NT2/D1 (cell line): ENCODE data around the gene FOXD2.

Experiments used
- DNase-seq: peaks from one replicate; pipeline ENCODE4 v3.0.0-alpha.2; 2011; ENCODE audit warnings: low read depth, low spot score
- H3K27me3 ChIP-seq: 2 replicates; pipeline ENCODE4 v1.6.0; 2011; ENCODE audit warnings: mild to moderate bottlenecking; ENCODE audit not compliant: insufficient read length, insufficient read depth
- H3K36me3 ChIP-seq: 2 replicates; pipeline ENCODE4 v1.6.1; 2011; ENCODE audit warnings: mild to moderate bottlenecking, low read length, mixed read lengths; ENCODE audit not compliant: insufficient read depth, insufficient read length
- H3K4me1 ChIP-seq: 2 replicates; pipeline ENCODE4 v1.5.1; 2011; ENCODE audit not compliant: insufficient read depth, insufficient read length
- H3K4me3 ChIP-seq: 2 replicates; pipeline ENCODE4 v1.5.1; 2011; ENCODE audit warnings: low read depth; ENCODE audit not compliant: insufficient read length
- H3K9ac ChIP-seq: 2 replicates; pipeline ENCODE4 v1.6.0; 2011; ENCODE audit warnings: low read depth; ENCODE audit not compliant: insufficient read length
- H3K9me3 ChIP-seq: 2 replicates; pipeline ENCODE4 v1.5.1; 2011; ENCODE audit warnings: mild to moderate bottlenecking, low read length; ENCODE audit not compliant: insufficient read depth
- SUZ12 ChIP-seq: IDR thresholded peaks from 2 replicates; pipeline ENCODE4 v1.6.1; 2011; ENCODE audit not compliant: insufficient read length, insufficient read depth; ENCODE audit errors: extremely low read depth
- YY1 ChIP-seq: IDR thresholded peaks from 2 replicates; pipeline ENCODE4 v1.6.1; 2011; ENCODE audit not compliant: insufficient read length, insufficient read depth
- ZNF274 ChIP-seq: IDR thresholded peaks from 2 replicates; pipeline ENCODE4 v1.6.1; 2011; ENCODE audit warnings: mild to moderate bottlenecking, low read depth, low read length

Gene FOXD2

GRCh38 chr1:47409311-47410067, 28.4 kb upstream of the FOXD2 start:
- no peak for DNase-seq
- peaks cover 8% of the 10 kb centered on the region for H3K27me3 ChIP-seq
- no peaks in the 10 kb centered on the region for H3K36me3 ChIP-seq
- peaks cover 22% of the 10 kb centered on the region for H3K4me1 ChIP-seq
- H3K4me3 ChIP-seq = no peak overlapping the region
- H3K9me3 ChIP-seq = no peaks in the 10 kb centered on the region
- no peak for TF ChIP-seq SUZ12
- TF ChIP-seq YY1 = no peak
- TF ChIP-seq ZNF274 = no peak
- H3K9ac ChIP-seq = no peak overlapping the region

DNA sequence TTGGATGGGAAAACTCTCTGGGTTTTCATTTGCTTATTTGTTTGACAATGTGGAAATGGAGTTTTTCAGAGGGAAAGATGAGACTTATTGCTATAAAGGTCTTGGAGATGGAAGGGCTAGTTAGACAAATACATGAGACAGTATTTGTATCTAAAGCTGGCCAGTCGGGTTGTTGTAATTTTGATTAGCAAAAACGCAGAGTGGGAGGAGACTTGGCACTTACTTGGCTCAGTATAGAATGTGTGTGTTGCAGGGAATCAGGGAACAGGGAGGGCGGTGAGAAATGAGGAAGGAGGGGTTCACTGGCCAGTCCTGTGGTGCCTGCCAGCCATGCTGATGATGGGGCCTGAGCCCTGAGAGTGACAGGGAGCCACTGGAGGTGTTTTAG, 27.8 kb upstream of the FOXD2 start:
- Histone ChIP-seq H3K4me1 (peaks cover 22% of the 10 kb centered on the region), H3K4me3 (no peak overlapping the region), H3K27me3 (peaks cover 13% of the 10 kb centered on the region), H3K9me3 (no peaks in the 10 kb centered on the region), H3K9ac (no peak overlapping the region), H3K36me3 (no peaks in the 10 kb centered on the region)
- TF ChIP-seq YY1 = no peak
- TF ChIP-seq SUZ12 = no peak
- TF ChIP-seq ZNF274 = no peak
- no peak for DNase-seq

DNA sequence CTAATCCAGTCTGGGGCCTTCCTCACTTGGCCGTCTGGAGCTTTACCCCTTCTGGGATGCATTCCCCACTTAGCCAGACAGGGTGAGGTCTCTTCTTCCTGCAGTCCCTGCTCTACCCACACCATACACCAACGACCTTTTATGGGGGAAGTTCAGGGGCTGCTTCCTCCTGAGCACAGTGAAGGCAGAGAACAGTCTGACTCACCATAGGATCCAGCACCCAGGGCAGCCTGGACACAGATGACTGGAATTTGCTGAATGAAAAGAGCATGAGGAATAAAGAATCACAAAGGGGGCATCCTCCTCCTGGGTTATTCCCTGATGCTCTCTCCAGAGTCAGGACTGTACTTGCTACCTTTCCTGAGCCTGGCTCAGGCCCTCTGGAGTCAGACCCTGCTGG, 26.4 kb upstream of the FOXD2 start:
- no peak overlapping the region for H3K4me3 ChIP-seq
- no peak for TF ChIP-seq YY1
- TF ChIP-seq ZNF274 = no peak
- no peak for TF ChIP-seq SUZ12
- H3K27me3 ChIP-seq = peaks cover 27% of the 10 kb centered on the region
- H3K9ac ChIP-seq = no peak overlapping the region
- no peaks in the 10 kb centered on the region for H3K36me3 ChIP-seq
- H3K9me3 ChIP-seq = no peaks in the 10 kb centered on the region
- peaks cover 20% of the 10 kb centered on the region for H3K4me1 ChIP-seq
- DNase-seq = no peak

DNA sequence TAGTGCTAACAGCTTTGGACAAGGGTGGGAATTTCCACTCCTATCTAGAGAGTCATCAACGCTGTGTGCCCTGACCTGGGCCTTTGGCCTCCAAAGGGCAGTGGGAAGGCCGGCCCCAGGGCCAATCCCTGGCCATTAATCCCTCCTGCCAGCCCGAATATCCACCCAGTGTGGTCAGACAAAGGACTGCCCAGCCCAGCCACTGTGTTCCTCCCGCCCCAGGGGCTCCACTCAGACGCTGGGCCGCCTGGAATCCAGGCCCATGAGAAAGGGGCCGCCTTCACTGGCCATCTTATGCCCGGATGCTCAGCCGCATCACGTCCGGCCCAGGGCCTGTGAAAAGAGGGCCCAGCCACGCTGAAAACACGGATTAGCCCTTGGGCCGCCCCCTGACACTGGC, 25.4 kb upstream of the FOXD2 start:
- TF ChIP-seq ZNF274 = no peak
- no peak for TF ChIP-seq SUZ12
- TF ChIP-seq YY1 = no peak
- DNase-seq = no peak
- Histone ChIP-seq H3K4me3 (no peak overlapping the region), H3K9ac (no peak overlapping the region), H3K4me1 (peaks cover 20% of the 10 kb centered on the region), H3K9me3 (no peaks in the 10 kb centered on the region), H3K36me3 (no peaks in the 10 kb centered on the region), H3K27me3 (peaks cover 37% of the 10 kb centered on the region)

DNA sequence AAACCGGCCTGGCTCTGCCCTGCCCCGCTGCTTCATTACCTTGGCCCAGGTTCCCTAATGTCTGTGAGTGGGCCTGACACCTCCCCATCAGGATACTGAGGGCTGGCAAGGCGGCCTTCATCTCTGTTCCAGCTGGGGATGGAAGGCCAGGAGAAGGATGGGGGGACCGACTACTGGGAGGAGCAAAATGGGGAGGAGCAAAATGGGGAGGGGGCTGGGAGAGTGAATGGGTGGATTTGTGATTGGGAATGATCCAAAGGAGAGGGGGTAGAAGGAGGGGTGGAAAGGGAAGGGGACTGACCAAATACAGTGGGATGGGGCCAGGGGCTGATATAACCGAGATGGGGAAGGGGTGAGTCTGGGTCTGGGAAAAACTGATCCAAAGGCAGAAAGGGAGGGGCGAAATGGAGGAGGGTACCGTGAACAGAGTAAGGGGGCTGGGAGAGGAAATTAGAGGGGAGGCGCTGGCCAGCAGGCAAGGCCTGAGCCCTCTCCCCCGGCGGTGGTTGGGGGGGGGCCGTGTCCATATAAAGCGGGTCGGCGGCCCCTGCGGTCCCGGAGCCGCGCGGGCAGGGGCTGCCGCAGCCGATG, 22.0 kb upstream of the FOXD2 start, which contains the start of gene FOXE3:
Gene FOXE3 (plus strand): TSS at position 558 of the 591 bp plus-strand sequence. CDS start 31 bp downstream, at position 589.
- Histone ChIP-seq H3K4me3 (peak within 1 kb of the TSS; percentile 37), H3K9ac (peak within 1 kb of the TSS; percentile 51), H3K9me3 (no peaks in the 10 kb centered on the region), H3K36me3 (no peaks in the 10 kb centered on the region), H3K4me1 (peaks cover 11% of the 10 kb centered on the region), H3K27me3 (peaks cover 66% of the 10 kb centered on the region)
- no peak for DNase-seq
- no peak for TF ChIP-seq YY1
- no peak for TF ChIP-seq SUZ12
- TF ChIP-seq ZNF274 = no peak

DNA sequence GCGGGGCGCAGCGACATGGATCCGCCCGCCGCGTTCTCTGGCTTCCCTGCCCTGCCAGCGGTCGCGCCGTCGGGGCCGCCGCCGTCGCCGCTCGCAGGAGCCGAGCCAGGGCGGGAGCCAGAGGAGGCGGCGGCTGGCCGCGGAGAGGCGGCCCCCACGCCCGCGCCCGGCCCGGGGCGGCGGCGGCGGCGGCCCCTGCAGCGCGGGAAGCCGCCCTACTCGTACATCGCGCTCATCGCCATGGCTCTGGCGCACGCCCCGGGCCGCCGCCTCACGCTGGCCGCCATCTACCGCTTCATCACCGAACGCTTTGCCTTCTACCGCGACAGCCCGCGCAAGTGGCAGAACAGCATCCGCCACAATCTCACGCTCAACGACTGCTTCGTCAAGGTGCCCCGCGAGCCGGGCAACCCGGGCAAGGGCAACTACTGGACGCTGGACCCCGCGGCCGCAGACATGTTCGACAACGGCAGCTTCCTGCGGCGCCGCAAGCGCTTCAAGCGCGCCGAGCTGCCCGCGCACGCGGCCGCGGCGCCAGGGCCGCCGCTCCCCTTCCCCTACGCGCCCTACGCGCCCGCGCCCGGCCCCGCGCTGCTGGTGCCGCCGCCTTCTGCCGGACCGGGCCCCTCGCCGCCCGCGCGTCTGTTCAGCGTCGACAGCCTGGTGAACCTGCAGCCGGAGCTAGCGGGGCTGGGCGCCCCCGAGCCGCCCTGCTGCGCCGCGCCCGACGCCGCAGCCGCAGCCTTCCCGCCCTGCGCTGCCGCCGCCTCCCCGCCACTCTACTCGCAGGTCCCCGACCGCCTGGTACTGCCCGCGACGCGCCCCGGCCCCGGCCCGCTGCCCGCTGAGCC, 21.3 kb upstream of the FOXD2 start:
- TF ChIP-seq YY1 = no peak
- TF ChIP-seq SUZ12 = peak; percentile 81
- Histone ChIP-seq H3K36me3 (no peaks in the 10 kb centered on the region), H3K4me1 (peaks cover 11% of the 10 kb centered on the region), H3K4me3 (peak overlapping the region; percentile 37), H3K9ac (peak overlapping the region; percentile 51), H3K9me3 (no peaks in the 10 kb centered on the region), H3K27me3 (peaks cover 69% of the 10 kb centered on the region)
- no peak for DNase-seq
